RWPE2 (cell line): Measurements from ENCODE around the gene PPM1G.
A peak's percentile ranks its signal among the peaks of the same experiment; 100 is the strongest.
"Not testable (repeated sequence)": the region's sequence is repeated elsewhere in the genome, so short reads cannot be mapped to it uniquely, and the experiment has no call there.

Experiments used
- ATAC-seq: fragments of 200-7000 bp; cut with Tn5 transposase; 3 replicates; pipeline ENCODE4 v1.9.1; 2021; ENCODE audit warnings: low read depth
- DNase-seq: peaks from one replicate; pipeline ENCODE4 v3.0.0-alpha.2; 2020; ENCODE audit warnings: low spot score
- H3K27ac ChIP-seq: fragments of 450-650 bp; 2 replicates; pipeline ENCODE4 v1.5.1; 2017; ENCODE audit warnings: mild to moderate bottlenecking; ENCODE audit not compliant: poor library complexity, severe bottlenecking
- H3K27me3 ChIP-seq: fragments of 250-450 bp; sonication (Bioruptor Pico); 2 replicates; pipeline ENCODE4 v1.5.1; 2021; ENCODE audit warnings: mild to moderate bottlenecking, moderate library complexity; ENCODE audit not compliant: insufficient read depth, poor library complexity, severe bottlenecking
- H3K36me3 ChIP-seq: fragments of 250-450 bp; sonication (Bioruptor Pico); 2 replicates; pipeline ENCODE4 v1.5.1; 2020; ENCODE audit warnings: low read depth, mild to moderate bottlenecking, moderate library complexity
- H3K4me1 ChIP-seq: fragments of 250-450 bp; sonication (Bioruptor Pico); 2 replicates; pipeline ENCODE4 v1.5.1; 2021; ENCODE audit warnings: mild to moderate bottlenecking, moderate library complexity; ENCODE audit not compliant: insufficient read depth, poor library complexity, severe bottlenecking
- H3K4me3 ChIP-seq: fragments of 250-450 bp; sonication (Bioruptor Pico); 2 replicates; pipeline ENCODE4 v1.5.1; 2021; ENCODE audit warnings: mild to moderate bottlenecking, moderate library complexity; ENCODE audit not compliant: severe bottlenecking
- H3K9me3 ChIP-seq: fragments of 250-450 bp; sonication (Bioruptor Pico); 2 replicates; pipeline ENCODE4 v1.5.1; 2021; ENCODE audit warnings: mild to moderate bottlenecking, moderate library complexity; ENCODE audit not compliant: severe bottlenecking
- CTCF ChIP-seq: fragments of 450-650 bp; IDR thresholded peaks from one replicate; pipeline ENCODE4 v1.5.1; 2017; ENCODE audit warnings: mild to moderate bottlenecking, moderate library complexity; ENCODE audit not compliant: poor library complexity, severe bottlenecking

PPM1G gene

GRCh38 chr2:27354597-27354927 lies 54.8 kb downstream of the PPM1G start:
- peak overlapping the region; percentile 15 for H3K27ac ChIP-seq
- TF ChIP-seq CTCF, result no peak

GRCh38 chr2:27353762-27354596 lies 55.4 kb downstream of the PPM1G start:
- no peak for DNase-seq
- Histone ChIP-seq H3K36me3 (peaks cover 29% of the 10 kb centered on the region), H3K27ac (peak overlapping the region; percentile 15), H3K27me3 (no peaks in the 10 kb centered on the region), H3K9me3 (no peaks in the 10 kb centered on the region), H3K4me1 (peaks cover 12% of the 10 kb centered on the region), H3K4me3 (no peak overlapping the region)
- TF ChIP-seq CTCF, result no peak
- ATAC-seq, result no peak

More at GRCh38 chr2:27354597-27354927, 54.8 kb downstream of the PPM1G start:
- no peak for ATAC-seq
- no peak for DNase-seq
- no peak overlapping the region for H3K4me3 ChIP-seq
- peaks cover 26% of the 10 kb centered on the region for H3K36me3 ChIP-seq
- H3K27me3 ChIP-seq, result no peaks in the 10 kb centered on the region
- H3K9me3 ChIP-seq, result no peaks in the 10 kb centered on the region
- H3K4me1 ChIP-seq, result peaks cover 12% of the 10 kb centered on the region

- H3K27me3 ChIP-seq, H3K27ac ChIP-seq, ATAC-seq, H3K4me3 ChIP-seq, H3K9me3 ChIP-seq, DNase-seq: not testable (repeated sequence)
- Histone ChIP-seq H3K36me3 (peaks cover 31% of the 10 kb centered on the region), H3K4me1 (peaks cover 12% of the 10 kb centered on the region)
Observed at GRCh38 chr2:27353386-27353761, 56.0 kb downstream of the PPM1G start.

GRCh38 chr2:27351802-27352598 lies 57.4 kb downstream of the PPM1G start:
- H3K27ac ChIP-seq, result no peak overlapping the region

More at GRCh38 chr2:27351802-27352598, 57.4 kb downstream of the PPM1G start:
- ATAC-seq (no peak), DNase-seq (no peak)
- Histone ChIP-seq H3K4me1 (peaks cover 12% of the 10 kb centered on the region), H3K9me3 (no peaks in the 10 kb centered on the region), H3K4me3 (no peak overlapping the region), H3K36me3 (peaks cover 32% of the 10 kb centered on the region), H3K27me3 (no peaks in the 10 kb centered on the region)
- TF ChIP-seq CTCF, result no peak
